CD4-positive, alpha-beta T cell (primary cell): Measurements from ENCODE around the gene CD36. TPM values are rescaled to one million over a fixed set of nuclear protein-coding genes. Genes with fewer than 3 reads are reported as not detected.

Source experiments
- ATAC-seq: fragments of 200-7000 bp; cut with Tn5 transposase; one replicate; pipeline ENCODE4 v1.10.0; 2022; ENCODE audit warnings: mild to moderate bottlenecking; ENCODE audit not compliant: poor library complexity
- CTCF ChIA-PET: fragments of 350-600 bp; sonication (Branson Sonifier 250); formaldehyde crosslinking; loops from one replicate; lab custom pipeline; 2021; ENCODE audit warnings: antibody characterized with exemption, inconsistent platforms; lab: Charles Lee
- POLR2A ChIA-PET: fragments of 350-600 bp; sonication (Branson Sonifier 250); formaldehyde crosslinking; loops from one replicate; lab custom pipeline; 2021; ENCODE audit warnings: antibody characterized with exemption, inconsistent platforms; lab: Charles Lee
- DNase-seq, 14 experiments: peaks; one replicate each; pipeline ENCODE4 v3.0.0-alpha.2; 2013 to 2020; ENCODE audit warnings: mixed read lengths in 2 of 14
- H3K27ac ChIP-seq, 2 donors: one replicate each; pipeline versions ENCODE4 v1.5.1 to v1.7.0; 2013; ENCODE audit warnings: low read length in 2 of 2, low read depth in 1 of 2, mild to moderate bottlenecking in 1 of 2
- H3K27me3 ChIP-seq, 2 experiments: 1 replicate in 1 of 2; 2 replicates in 1 of 2; pipeline versions ENCODE4 v1.6.1 to v1.7.0; 2013; ENCODE audit warnings: low read length in 2 of 2, control low read depth in 1 of 2, mild to moderate bottlenecking in 1 of 2, moderate library complexity in 1 of 2; ENCODE audit not compliant: insufficient read depth in 2 of 2, control insufficient read depth in 1 of 2
- H3K36me3 ChIP-seq: one replicate; pipeline ENCODE4 v1.6.1; 2013; ENCODE audit warnings: low read length, control low read depth; ENCODE audit not compliant: insufficient read depth
- H3K4me1 ChIP-seq: one replicate; pipeline ENCODE4 v1.6.1; 2013; ENCODE audit warnings: low read length, control low read depth; ENCODE audit not compliant: insufficient read depth
- H3K4me3 ChIP-seq: one replicate; pipeline ENCODE4 v1.5.1; 2013; ENCODE audit warnings: mild to moderate bottlenecking, low read length, moderate library complexity
- H3K9me3 ChIP-seq, 2 experiments: 1 replicate in 1 of 2; 2 replicates in 1 of 2; pipeline versions ENCODE4 v1.6.1 to v1.7.0; 2013; ENCODE audit warnings: low read length in 2 of 2, mild to moderate bottlenecking in 2 of 2, control low read depth in 1 of 2, moderate library complexity in 1 of 2; ENCODE audit not compliant: control insufficient read depth in 1 of 2, insufficient read depth in 1 of 2
- H3K27ac Mint-ChIP-seq: one replicate; pipeline ENCODE4 v1.8.0; 2020; ENCODE audit warnings: mixed read lengths
- H3K27me3 Mint-ChIP-seq: one replicate; pipeline ENCODE4 v1.8.0; 2021; ENCODE audit warnings: mixed read lengths
- H3K36me3 Mint-ChIP-seq: one replicate; pipeline ENCODE4 v1.8.0; 2021; ENCODE audit warnings: low read depth, mixed read lengths
- H3K4me1 Mint-ChIP-seq: one replicate; pipeline ENCODE4 v1.8.0; 2021; ENCODE audit warnings: low read depth, mixed read lengths
- H3K4me3 Mint-ChIP-seq: one replicate; pipeline ENCODE4 v1.8.0; 2020; ENCODE audit warnings: mild to moderate bottlenecking, mixed read lengths
- H3K9me3 Mint-ChIP-seq: one replicate; pipeline ENCODE4 v1.8.0; 2020; ENCODE audit warnings: mixed read lengths
- intact Hi-C, 2 experiments: fragments of 100-400 bp; cut with DNase I in 1 of 2; cut with micrococcal nuclease in 1 of 2; formaldehyde crosslinking; loops; one replicate each; pipeline versions ENCODE4 v1.15.1 to v1.9.0; 2023 to 2025; cut with DNase I, micrococcal nuclease
- total RNA-seq, 174 experiments: library from RNA in 2 of 174; stranded (reverse) in 2 of 174; gene quantifications; one replicate each; pipeline ENCODE4 v1.2.3 and lab custom pipeline; 2021 to 2026
- TF ChIP-seq, protein P1 (sequence below): fragments of 200-600 bp; IDR thresholded peaks from one replicate; pipeline ENCODE4 v1.8.0; 2022; ENCODE audit warnings: antibody characterized with exemption, mild to moderate bottlenecking

Gene CD36
- total RNA-seq, 2 experiments from 2014 or later = 1.4 to 1.7 TPM

DNA sequence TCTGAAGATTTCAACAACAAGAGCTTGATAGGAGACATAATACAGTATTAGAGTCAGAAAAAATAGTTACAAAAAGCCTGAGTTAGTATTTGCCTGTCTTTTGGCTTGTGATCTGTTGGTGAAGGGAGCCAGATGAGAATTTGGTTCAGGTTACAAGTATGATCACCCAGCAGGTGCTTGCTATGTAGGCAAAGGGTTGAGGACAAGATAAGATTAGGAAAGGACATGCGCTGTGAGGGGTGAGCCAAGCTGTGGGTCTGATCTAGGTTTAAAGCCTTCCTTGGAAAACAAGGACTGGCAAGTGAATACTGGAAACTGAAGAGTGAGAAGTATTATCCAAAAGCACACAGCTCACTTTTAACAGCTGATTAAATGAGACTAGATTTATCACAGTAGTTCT is 28.7 kb upstream of the CD36 start:
- no peak for ATAC-seq
- H3K27me3 ChIP-seq = no peaks in the 10 kb centered on the region
- H3K27ac ChIP-seq = no peak overlapping the region
- no peaks in the 10 kb centered on the region for H3K36me3 Mint-ChIP-seq
- ChIA-PET POLR2A (no interaction called here), CTCF (no interaction called here)
- DNase-seq = no peak
- H3K4me1 ChIP-seq = no peaks in the 10 kb centered on the region
- no peak overlapping the region for H3K27ac Mint-ChIP-seq
- H3K4me1 Mint-ChIP-seq = no peaks in the 10 kb centered on the region
- peaks cover 0 to 5% of the 10 kb centered on the region in 2 experiments for H3K9me3 ChIP-seq
- H3K27me3 Mint-ChIP-seq = no peaks in the 10 kb centered on the region
- H3K36me3 ChIP-seq = no peaks in the 10 kb centered on the region
- intact Hi-C loops = no loop called here
- H3K9me3 Mint-ChIP-seq = no peaks in the 10 kb centered on the region
- no peak overlapping the region for H3K4me3 ChIP-seq
- TF ChIP-seq, protein P1, sequence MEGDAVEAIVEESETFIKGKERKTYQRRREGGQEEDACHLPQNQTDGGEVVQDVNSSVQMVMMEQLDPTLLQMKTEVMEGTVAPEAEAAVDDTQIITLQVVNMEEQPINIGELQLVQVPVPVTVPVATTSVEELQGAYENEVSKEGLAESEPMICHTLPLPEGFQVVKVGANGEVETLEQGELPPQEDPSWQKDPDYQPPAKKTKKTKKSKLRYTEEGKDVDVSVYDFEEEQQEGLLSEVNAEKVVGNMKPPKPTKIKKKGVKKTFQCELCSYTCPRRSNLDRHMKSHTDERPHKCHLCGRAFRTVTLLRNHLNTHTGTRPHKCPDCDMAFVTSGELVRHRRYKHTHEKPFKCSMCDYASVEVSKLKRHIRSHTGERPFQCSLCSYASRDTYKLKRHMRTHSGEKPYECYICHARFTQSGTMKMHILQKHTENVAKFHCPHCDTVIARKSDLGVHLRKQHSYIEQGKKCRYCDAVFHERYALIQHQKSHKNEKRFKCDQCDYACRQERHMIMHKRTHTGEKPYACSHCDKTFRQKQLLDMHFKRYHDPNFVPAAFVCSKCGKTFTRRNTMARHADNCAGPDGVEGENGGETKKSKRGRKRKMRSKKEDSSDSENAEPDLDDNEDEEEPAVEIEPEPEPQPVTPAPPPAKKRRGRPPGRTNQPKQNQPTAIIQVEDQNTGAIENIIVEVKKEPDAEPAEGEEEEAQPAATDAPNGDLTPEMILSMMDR = no peak
- H3K4me3 Mint-ChIP-seq = no peak overlapping the region

DNA sequence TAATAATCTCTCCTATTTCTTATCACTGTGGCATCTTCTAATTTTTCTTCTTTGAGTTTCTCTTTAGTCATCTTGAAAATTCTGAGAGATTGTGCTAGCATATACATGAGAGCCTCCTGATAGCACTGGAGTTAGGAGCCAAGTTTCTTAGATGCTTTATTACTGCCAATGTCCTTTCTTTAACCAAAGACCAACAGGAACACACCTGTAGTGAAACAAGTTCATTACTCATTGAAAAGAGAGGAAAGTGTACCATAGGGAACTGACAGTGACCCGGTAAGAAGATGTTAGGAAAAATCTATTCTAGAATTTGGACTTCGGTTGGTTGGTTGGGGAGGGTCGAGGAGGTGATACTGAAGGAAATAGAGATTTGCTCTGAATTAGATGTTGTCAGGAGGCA is 27.1 kb upstream of the CD36 start:
- H3K4me3 ChIP-seq = no peak overlapping the region
- H3K27ac ChIP-seq = no peak overlapping the region
- no peaks in the 10 kb centered on the region for H3K27me3 ChIP-seq
- H3K36me3 ChIP-seq = no peaks in the 10 kb centered on the region
- DNase-seq = no peak
- H3K4me3 Mint-ChIP-seq = no peak overlapping the region
- H3K9me3 ChIP-seq = peaks cover 0 to 5% of the 10 kb centered on the region in 2 experiments
- H3K4me1 Mint-ChIP-seq = no peaks in the 10 kb centered on the region
- H3K27me3 Mint-ChIP-seq = no peaks in the 10 kb centered on the region
- intact Hi-C loops = no loop called here
- CTCF ChIA-PET = no interaction called here
- H3K36me3 Mint-ChIP-seq = no peaks in the 10 kb centered on the region
- POLR2A ChIA-PET = no interaction called here
- H3K9me3 Mint-ChIP-seq = no peaks in the 10 kb centered on the region
- no peaks in the 10 kb centered on the region for H3K4me1 ChIP-seq
- no peak for ATAC-seq
- TF ChIP-seq, protein P1 = no peak
- no peak overlapping the region for H3K27ac Mint-ChIP-seq

DNA sequence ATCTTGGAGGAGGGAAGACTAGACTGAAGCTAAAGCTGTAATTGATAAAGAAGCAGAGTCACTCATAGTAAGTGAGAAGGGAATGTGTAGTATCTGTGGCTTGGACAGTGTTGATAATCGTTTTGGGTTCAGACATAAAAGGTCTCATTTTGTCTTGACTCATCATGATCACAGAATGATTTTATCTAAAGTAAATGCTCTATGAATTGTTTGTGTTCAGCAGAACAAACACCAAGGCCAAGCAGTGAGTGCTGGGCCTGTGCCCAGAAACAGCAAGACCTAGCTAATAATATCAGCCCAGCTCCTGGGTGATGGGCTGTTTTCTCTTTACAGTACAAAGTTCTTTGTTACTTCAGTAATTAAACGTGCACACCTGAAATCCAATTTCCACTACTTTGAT is 26.7 kb upstream of the CD36 start:
- Histone ChIP-seq H3K27ac (no peak overlapping the region), H3K4me1 (no peaks in the 10 kb centered on the region), H3K27me3 (no peaks in the 10 kb centered on the region), H3K36me3 (no peaks in the 10 kb centered on the region), H3K4me3 (no peak overlapping the region), H3K9me3 (peaks cover 0 to 5% of the 10 kb centered on the region in 2 experiments)
- no peaks in the 10 kb centered on the region for H3K36me3 Mint-ChIP-seq
- TF ChIP-seq, protein P1 = no peak
- H3K27ac Mint-ChIP-seq = no peak overlapping the region
- no peaks in the 10 kb centered on the region for H3K27me3 Mint-ChIP-seq
- H3K4me3 Mint-ChIP-seq = no peak overlapping the region
- intact Hi-C loops = no loop called here
- ATAC-seq (no peak), DNase-seq (no peak)
- ChIA-PET CTCF (no interaction called here), POLR2A (no interaction called here)
- no peaks in the 10 kb centered on the region for H3K9me3 Mint-ChIP-seq
- H3K4me1 Mint-ChIP-seq = no peaks in the 10 kb centered on the region
